Activated CD4-positive, CD25-positive, alpha-beta regulatory T cell treated with anti-CD3 and anti-CD28 coated beads, Interleukin-2, amount 50 U/mL, for 72 hours (primary cell): ENCODE data around the gene USP53.
"Not testable (repeated sequence)": the region's sequence is repeated elsewhere in the genome, so short reads cannot be mapped to it uniquely, and the experiment has no call there.

Source experiments
- DNase-seq: peaks from one replicate; pipeline ENCODE4 v3.0.0; 2021

The USP53 gene

DNA sequence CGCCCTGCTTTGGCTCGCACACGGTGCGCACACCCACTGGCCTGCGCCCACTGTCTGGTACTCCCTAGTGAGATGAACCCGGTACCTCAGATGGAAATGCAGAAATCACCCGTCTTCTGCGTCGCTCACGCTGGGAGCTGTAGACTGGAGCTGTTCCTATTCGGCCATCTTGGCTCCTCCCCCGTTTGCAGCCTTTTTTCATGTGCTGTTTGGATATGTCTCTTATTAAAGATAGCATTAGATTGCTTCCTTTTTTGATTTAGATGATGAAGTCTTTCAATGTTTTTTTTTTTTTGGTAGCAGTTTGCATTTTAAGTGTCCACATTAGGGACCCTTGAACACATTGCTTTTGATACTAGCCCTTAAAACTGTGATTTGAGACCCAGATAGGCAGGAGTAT is 67.4 kb downstream of the USP53 start:
- DNase-seq, result not testable (repeated sequence)

GRCh38 chr4:119281393-119281792 is 68.9 kb downstream of the USP53 start:
- no peak for DNase-seq

GRCh38 chr4:119284876-119285780 is 72.6 kb downstream of the USP53 start:
- no peak for DNase-seq

DNA sequence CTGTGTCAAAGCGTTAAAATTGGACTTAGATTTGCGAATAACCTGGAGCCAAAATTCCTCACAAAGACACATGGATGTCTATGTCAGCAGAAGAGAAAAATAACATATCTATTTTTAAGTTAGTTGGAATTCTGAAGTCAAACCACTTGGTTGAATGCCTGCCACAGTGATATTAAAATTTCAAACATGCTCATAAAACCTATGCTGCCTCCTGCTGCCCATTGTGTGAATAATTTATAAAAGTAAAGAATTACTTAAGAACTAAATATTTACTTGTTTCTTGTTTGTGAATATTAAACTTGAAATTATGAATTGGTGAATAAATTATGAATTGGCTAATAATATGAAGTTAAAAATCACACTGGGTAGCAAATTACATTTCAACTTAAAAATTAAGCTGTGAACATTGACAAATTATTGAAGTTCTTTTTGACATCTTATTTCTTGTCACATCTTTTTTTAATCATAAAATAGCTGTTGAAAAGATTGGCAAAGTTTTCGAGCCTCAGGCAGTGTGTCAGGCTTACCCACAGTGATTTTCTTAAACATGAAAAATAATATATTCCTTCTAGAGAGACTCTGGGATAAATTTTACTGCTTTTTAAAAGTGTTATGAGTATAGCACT is 74.0 kb downstream of the USP53 start:
- no peak for DNase-seq

GRCh38 chr4:119289313-119289712 is 76.8 kb downstream of the USP53 start:
- DNase-seq, result no peak

- no peak for DNase-seq
These were observed 78.1 kb downstream of the USP53 start for GRCh38 chr4:119290598-119290997.

GRCh38 chr4:119296356-119296755 is 83.8 kb downstream of the USP53 start:
- no peak for DNase-seq

DNA sequence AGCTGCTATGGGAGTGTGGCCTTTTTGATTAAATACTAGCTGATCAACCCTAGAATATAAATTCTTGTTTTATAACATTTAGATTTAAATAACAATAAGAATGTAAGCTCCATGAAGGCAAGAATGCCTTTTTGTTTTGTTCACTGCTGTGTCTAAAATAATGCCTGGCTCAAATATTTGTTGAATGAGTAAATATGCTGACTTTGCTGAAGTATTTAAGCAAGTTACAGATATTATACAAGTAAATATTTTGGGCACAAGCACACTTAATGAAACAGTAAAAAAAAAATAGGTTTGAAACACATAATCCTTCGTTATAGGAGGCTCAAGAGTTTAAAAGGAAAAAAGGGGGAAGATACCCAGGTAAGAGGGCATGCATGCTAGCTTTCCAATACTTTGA is 85.3 kb downstream of the USP53 start:
- no peak for DNase-seq

DNA sequence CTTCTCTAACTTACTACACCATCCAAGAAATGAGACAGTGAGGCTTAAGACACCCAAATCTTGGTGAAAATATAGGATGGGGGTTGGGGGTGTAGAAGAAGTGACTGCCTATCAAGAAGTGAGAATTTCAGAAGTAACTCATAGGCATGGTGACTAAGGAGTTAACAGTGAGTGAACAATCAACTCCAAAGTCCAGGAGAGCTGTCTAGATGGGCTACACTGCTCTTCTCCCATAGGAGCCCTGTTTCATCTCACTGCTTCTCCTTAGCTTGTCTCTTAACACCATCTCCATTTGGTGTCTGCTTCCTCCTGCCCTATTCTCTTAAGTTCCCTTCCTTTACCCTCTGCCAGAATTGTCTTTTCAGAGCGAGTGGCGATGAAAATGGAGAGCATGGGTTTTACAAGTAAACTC is 86.8 kb downstream of the USP53 start:
- DNase-seq, result no peak

GRCh38 chr4:119299741-119300100 is 87.2 kb downstream of the USP53 start:
- no peak for DNase-seq

DNA sequence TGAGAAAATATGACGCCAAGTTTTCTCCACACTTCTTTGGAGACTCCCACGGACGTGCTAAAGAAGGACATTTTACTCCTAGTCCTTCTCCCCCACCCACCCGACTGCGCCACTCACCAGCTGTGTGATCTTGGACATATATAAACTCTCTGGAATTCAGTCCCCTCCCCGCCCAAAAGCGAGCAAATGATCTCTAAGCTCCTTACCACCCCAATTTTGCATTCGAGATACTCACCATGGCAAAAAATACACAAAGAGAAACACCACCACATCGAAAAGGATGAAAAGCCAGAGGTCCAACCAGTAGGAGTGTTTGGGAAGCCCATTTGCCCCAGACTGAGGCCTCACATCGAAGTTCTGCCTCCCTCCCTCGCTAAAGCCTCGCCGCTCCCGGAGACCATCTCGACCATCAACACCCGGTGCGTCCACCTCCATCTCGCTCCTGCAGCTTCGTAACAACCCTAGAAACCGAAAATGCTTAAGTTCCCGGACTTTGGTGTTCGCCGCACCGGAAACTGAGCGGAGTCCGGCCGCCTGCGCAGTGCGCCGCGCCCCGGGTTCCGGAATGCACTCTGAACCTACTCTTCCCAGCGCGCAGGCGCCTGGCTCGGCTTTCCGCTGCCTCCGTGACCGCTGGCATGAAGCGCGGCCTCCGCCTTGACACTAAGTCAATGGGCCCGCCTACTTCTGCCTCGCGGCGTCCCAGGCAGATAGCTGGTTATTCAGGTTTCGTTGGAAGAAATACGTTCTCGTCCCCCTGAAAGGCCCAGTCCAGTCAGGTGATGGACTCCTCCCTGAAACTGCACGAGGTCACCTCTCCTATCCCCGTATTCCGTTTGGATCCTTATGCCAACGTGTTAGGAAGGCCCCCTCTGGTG is 87.8 kb downstream of the USP53 start:
- peak; percentile 93 for DNase-seq

- no peak for DNase-seq
These were observed 89.7 kb downstream of the USP53 start for GRCh38 chr4:119302073-119302832.

GRCh38 chr4:119303587-119304305 is 91.2 kb downstream of the USP53 start:
- DNase-seq, result no peak

DNA sequence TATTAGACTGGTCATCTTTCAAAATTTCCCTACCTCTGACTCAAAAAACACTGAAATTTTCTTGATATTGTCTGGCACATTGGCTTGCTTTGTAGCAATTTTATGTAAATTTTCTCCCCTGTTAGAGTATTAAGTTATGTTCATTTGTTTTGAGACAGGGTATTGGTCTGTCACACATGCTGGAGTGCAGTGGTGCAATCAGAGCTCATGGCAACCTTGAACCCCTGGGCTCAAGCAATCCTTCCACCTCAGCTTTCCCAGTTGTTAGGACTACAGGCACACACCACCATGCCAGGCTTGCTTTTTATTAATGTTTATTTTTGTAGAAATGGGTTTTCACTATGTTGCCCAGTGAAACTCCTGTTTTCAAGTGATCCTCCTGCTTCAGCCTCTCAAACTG is 91.9 kb downstream of the USP53 start:
- DNase-seq, result no peak

DNA sequence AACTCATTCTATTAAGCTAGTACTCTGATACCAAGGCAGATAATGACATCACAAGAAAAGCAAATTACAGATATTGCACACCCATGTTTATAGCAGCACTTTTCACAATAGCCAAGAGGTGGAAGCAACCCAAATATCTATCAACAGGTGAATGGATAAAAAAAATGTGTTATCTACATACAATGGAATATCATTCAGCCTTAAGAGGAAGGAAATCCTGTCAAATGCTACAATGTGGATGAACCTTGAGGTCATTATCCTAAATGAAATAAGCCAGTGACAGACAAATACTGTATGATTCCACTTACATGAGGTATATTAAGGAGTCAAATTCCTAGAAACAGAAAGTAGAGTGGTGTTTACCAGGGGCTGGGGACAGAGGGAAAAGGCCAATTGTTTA is 95.1 kb downstream of the USP53 start:
- DNase-seq, result no peak

- DNase-seq, result no peak
These were observed 98.3 kb downstream of the USP53 start for GRCh38 chr4:119310826-119311225.

GRCh38 chr4:119313237-119313636 is 100.7 kb downstream of the USP53 start:
- no peak for DNase-seq

DNA sequence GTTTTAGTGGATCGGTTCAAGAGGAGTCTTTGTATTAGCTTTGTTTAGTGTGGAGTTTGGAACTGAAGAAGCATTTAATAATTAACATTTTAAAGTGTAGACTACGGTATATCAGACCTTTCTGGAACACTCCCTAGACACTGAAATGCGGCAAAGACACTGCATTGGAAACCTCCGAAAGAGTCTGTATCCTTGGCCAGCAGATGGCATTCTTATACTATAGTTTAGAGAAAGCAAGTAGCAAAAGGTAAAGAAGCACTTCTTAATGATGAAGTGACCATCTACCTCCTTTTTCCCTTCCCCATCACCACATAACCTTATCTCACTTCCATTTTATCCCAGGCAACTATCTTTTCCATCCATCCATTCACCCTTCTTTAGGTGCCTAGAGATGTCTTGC is 101.8 kb downstream of the USP53 start:
- no peak for DNase-seq

DNA sequence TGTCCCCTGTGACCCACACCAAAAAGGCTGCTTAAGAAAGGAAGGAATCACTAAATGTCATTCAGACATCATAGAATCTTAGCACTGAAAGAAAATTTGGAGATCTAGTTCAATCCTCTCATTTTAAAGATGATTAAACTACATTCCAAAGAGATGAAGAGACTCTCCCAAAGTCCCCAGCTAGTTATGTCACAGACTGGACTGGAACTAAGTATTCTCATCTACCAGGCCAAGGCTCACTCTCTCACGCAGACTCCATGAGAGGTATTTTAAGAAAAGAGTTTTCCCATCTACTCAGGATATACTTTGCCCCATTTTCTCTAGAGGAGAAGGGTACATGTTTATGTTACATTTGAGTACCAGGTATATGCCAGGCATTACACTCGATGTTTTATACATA is 102.5 kb downstream of the USP53 start:
- DNase-seq, result no peak

DNA sequence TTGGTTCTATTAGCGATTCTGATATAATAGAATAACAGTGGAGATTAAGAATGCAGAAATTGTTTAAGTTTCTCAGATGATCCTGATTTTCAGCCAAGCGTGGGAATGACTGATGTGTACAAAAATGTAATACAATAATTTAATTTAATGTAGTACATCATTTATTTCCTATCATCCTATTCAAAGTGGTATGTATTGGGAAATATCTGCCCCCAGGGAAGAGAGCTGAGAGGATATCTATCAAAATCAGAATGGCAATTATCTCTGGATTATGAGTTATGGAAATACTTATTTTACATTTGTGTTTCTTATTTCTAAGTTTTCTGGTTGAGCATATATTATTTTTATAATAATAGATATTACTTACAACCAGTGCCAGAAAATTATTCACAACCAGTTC is 105.5 kb downstream of the USP53 start:
- DNase-seq, result no peak

DNA sequence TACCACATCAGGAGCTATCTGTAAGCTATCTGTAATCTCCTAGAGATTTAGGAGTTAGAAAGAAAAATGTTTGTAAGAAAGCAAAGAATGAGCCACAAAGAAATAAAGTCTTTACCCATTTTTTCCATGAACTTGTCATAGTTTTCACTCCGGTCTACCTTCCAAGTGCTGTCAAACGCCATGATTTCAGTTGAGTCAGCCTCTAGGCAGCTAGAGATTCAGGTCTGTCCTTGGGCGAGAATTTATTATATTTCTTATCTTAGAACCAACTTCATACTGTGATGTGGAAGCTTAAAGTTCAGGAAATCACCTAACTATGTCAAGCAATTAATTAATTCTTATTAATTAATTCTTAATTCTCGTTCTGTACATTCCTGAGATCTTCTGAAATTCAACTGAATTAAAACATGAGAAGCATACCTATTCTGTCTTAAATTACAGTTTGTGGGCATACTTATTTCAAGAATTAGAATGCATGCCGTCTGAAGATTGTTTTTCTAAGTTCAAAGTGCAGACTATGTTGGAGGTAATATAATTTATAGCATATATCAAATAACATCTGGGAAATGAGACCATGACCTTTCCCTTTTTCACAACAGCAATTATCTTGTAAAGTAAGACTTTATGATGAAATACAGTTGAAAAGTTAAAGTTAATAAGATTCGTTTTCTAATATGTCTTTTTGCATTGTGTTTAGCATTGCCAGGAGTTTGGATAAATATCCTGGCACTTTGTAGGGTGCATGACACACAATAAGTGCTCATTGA is 109.6 kb downstream of the USP53 start, which contains the start of gene FABP2:
Gene FABP2, minus strand, starts transcription at position 218 of the 767 bp plus-strand sequence. Its CDS starts 36 bp downstream, at position 182.
- no peak for DNase-seq
